Pancreas (tissue), 10 donors: ENCODE results near the gene DPYSL3. TPM values are rescaled to one million over a fixed set of nuclear protein-coding genes. Genes with fewer than 3 reads are reported as not detected.

ENCODE experiments used
- ATAC-seq, 4 donors: fragments of 200-7000 bp; cut with Tn5 transposase; one replicate each; pipeline versions ENCODE4 v1.8.0 to v1.9.1; 2020; ENCODE audit warnings: mild to moderate bottlenecking in 4 of 4, moderate library complexity in 4 of 4
- DNase-seq, 6 donors: peaks; one replicate each; pipeline ENCODE4 v3.0.0-alpha.2; 2020
- FAIRE-seq: peaks from 2 replicates; lab custom pipeline; 2012; peaks lifted over from hg19 to GRCh38; lab: Jason Lieb, UNC
- H3K27ac ChIP-seq, 4 donors: fragments of 200-600 bp; sonication (generic); 1 replicate in 3 of 4; 2 replicates in 1 of 4; pipeline versions ENCODE4 v1.5.0 to v1.8.0; 2020
- H3K27me3 ChIP-seq, 4 donors: fragments of 200-600 bp; one replicate each; pipeline ENCODE4 v1.8.0; 2021
- H3K36me3 ChIP-seq, 3 donors: fragments of 200-600 bp; sonication (generic) in 1 of 3; one replicate each; pipeline versions ENCODE4 v1.5.0 to v1.8.0; 2020 to 2021
- H3K4me1 ChIP-seq, 3 donors: fragments of 200-600 bp; one replicate each; pipeline ENCODE4 v1.8.0; 2021
- H3K4me3 ChIP-seq, 4 donors: fragments of 200-600 bp; sonication (generic) in 2 of 4; one replicate each; pipeline versions ENCODE4 v1.5.0 to v1.8.0; 2020 to 2021
- H3K9me3 ChIP-seq, 4 donors: fragments of 200-600 bp; one replicate each; pipeline ENCODE4 v1.8.0; 2021
- WGBS, 2 donors: extraction: QIAGEN DNeasy Blood & Tissue Kit; methylation state at CpG; one replicate each; pipeline ENCODE4 v1.1.7; 2013; 5-methylcytosine and 5-hydroxymethylcytosine counted together
- intact Hi-C, 3 donors: fragments of 100-400 bp; cut with DNase I; formaldehyde crosslinking; loops; one replicate each; pipeline versions ENCODE4 v1.11.1 to v1.14.2; 2022
- polyA plus RNA-seq, 2 donors: library from polyadenylated mRNA; stranded (reverse); fragments of 200-250 nt; gene quantifications; one replicate each; pipeline ENCODE4 v1.2.3, GENCODE V29; 2013
- total RNA-seq, 6 donors: library from RNA; stranded (reverse); fragmentation: NEBNext Ultra II Directional in 4 of 6; extraction: Animal tissue kit (Norgen Biotek cat#: 25700) in 4 of 6; gene quantifications; one replicate each; pipeline versions ENCODE4 v1.2.1 to v1.2.4, GENCODE V29; 2021 to 2023
- TF ChIP-seq, protein P1 (sequence below), 4 donors: fragments of 200-600 bp; sonication (generic) in 3 of 4; IDR thresholded peaks; one replicate each; pipeline versions ENCODE4 v1.5.0 to v1.8.0; 2021; ENCODE audit warnings: antibody characterized with exemption in 4 of 4
- donor health status: healthy with polysubstance abuse.
- donor health status: DM: no; HTN: no; CAD: no; lungs with moderate emphysema.
- donor health status: DM: no; HTN: no; CAD: no.
- donor health status: control.
- donor health status: control.
- donor health status: Bipolar disorder and iron deficiency.
- donor health status: DM: yes; HTN: yes; CAD: no.
- donor health status: DM: no; HTN: no; CAD: no.
- donor health status: DM: no; HTN: no; CAD: no.
- donor health status: DM: yes; HTN: yes; CAD: no.

DPYSL3 gene
- total and polyA plus RNA-seq, 8 donors, result 1.7 to 18.4 (median 5.0) TPM

DNA sequence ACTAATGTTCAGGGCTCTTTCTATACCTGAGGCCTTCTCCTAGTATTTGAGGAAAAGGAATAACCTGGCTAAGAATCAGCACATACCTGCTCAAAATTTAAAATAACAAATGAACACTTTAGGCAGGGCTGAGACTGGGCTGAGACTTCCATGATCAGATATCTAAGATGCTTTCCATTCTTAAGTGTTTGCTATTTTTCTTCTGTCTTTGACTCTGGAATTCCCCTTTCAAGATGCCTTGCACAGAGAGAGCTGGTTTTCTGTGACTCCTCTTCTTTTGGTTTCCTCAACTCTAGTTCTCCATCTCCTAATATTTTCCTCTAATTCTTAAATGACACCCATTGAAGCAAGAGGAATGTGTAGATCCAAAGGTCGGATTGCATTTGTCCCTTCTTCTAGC lies 61.1 kb downstream of the DPYSL3 start:
- DNase-seq (no peak), ATAC-seq (no peak), FAIRE-seq (no peak)
- Histone ChIP-seq H3K27me3 (peaks cover 0 to 6% (median 0%) of the 10 kb centered on the region in 4 donors), H3K36me3 (no peaks in the 10 kb centered on the region), H3K27ac (no peak overlapping the region), H3K9me3 (no peaks in the 10 kb centered on the region), H3K4me1 (peaks cover 0 to 4% (median 0%) of the 10 kb centered on the region in 3 donors), H3K4me3 (no peak overlapping the region)
- WGBS, 2 donors, result 81 to 83% methylated on average over 1 of the region's 1 CpG
- intact Hi-C loops, result no loop called here
- TF ChIP-seq, protein P1, sequence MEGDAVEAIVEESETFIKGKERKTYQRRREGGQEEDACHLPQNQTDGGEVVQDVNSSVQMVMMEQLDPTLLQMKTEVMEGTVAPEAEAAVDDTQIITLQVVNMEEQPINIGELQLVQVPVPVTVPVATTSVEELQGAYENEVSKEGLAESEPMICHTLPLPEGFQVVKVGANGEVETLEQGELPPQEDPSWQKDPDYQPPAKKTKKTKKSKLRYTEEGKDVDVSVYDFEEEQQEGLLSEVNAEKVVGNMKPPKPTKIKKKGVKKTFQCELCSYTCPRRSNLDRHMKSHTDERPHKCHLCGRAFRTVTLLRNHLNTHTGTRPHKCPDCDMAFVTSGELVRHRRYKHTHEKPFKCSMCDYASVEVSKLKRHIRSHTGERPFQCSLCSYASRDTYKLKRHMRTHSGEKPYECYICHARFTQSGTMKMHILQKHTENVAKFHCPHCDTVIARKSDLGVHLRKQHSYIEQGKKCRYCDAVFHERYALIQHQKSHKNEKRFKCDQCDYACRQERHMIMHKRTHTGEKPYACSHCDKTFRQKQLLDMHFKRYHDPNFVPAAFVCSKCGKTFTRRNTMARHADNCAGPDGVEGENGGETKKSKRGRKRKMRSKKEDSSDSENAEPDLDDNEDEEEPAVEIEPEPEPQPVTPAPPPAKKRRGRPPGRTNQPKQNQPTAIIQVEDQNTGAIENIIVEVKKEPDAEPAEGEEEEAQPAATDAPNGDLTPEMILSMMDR (IDR thresholded peaks at IDR 0.05), result no peak

DNA sequence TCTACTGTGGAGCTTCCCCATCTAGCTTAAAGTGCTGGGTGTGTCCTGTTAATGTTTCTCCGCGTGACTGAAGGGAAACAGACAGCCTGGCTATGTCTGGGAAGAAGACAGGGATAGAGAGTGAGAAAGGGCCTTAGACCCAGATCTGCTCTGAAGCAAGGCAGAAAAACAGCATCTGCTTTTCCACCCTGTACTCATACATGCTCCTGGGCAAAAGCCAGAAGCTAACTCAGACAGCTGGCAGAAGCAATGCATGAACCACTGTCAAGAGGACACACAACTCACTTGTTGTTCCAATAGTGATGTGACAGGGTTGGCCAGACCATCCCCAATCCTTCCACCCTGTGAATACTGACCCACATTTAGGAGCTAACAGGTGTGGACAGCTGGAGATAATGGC lies 63.3 kb downstream of the DPYSL3 start:
- Histone ChIP-seq H3K9me3 (no peaks in the 10 kb centered on the region), H3K4me1 (no peaks in the 10 kb centered on the region), H3K4me3 (no peak overlapping the region), H3K36me3 (no peaks in the 10 kb centered on the region), H3K27ac (no peak overlapping the region), H3K27me3 (no peaks in the 10 kb centered on the region)
- WGBS, 2 donors, result 82 to 93% methylated on average over 2 of the region's 2 CpGs
- no peak for FAIRE-seq
- ATAC-seq, result peak in 1 of 4 donors; percentile 14
- TF ChIP-seq, protein P1 (IDR thresholded peaks at IDR 0.05), result no peak
- no peak for DNase-seq
- intact Hi-C loops, result no loop called here

DNA sequence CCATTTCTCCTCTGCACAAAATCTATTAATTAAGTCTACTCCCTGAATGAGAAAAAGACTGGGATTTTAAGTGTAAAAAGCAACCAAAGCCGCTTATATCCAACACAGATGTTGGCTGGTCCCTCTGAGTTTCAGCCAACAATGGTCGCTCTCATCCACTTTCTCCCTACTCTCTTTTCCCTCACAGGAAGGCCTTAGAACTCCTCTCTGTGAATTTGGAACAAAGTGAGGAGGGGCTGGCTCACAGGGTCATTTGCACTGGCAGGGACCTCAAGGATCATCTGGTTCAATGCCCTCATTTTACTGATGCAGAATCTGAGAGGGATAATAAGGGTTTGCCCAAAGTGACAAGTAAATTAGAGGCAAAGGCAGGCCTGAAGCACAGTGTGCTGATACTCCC lies 64.0 kb downstream of the DPYSL3 start:
- TF ChIP-seq, protein P1 (IDR thresholded peaks at IDR 0.05), result no peak
- WGBS, 2 donors, result 86 to 89% methylated on average over 2 of the region's 2 CpGs
- H3K4me1 ChIP-seq, result no peaks in the 10 kb centered on the region
- ATAC-seq (no peak), FAIRE-seq (no peak), DNase-seq (no peak)
- no peaks in the 10 kb centered on the region for H3K9me3 ChIP-seq
- no peak overlapping the region for H3K27ac ChIP-seq
- H3K4me3 ChIP-seq, result no peak overlapping the region
- intact Hi-C loops, result no loop called here
- H3K36me3 ChIP-seq, result no peaks in the 10 kb centered on the region
- no peaks in the 10 kb centered on the region for H3K27me3 ChIP-seq

DNA sequence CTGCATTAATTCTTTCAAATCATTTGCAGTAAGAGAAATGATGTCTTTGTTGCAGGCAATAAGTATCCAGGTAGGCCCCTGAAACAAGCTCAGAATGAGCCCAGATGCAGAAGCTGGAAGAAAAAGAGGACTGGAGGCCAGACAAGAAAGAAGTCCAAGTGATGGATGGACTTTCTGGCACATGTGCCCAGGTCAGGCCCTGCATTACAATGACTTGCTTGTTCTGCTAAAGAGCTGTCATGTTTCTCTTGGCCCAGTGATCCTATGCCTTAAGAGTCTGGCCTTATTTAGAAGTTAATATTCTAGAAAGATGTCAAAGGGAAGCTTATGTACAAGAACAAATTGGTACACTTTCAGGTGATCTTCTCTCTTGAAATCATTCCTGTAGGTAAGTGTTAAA lies 64.8 kb downstream of the DPYSL3 start:
- no peak for ATAC-seq

DNA sequence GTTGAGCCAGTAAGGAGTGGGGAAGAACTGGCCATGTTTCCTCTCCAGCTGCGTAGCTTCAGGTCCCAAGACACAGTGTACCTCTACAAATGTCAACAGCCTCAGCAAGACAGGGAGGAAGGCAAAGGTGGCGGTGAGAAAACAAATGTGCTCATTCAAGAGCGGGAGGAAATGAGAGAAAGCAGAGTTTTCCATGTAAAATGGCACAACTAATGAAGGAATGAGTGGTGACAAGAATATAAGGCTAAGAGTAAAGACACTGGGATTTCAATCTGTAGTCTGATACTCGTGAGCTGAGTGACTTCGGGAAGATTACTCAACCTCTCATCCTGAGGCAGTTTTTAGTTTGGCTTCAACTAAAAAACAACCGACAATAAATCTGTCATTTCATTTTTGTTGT lies 67.6 kb downstream of the DPYSL3 start:
- DNase-seq, result no peak
- intact Hi-C loops, result no loop called here
- H3K27me3 ChIP-seq, result no peaks in the 10 kb centered on the region
- TF ChIP-seq, protein P1 (IDR thresholded peaks at IDR 0.05), result no peak
- H3K36me3 ChIP-seq, result no peaks in the 10 kb centered on the region
- no peaks in the 10 kb centered on the region for H3K4me1 ChIP-seq
- no peaks in the 10 kb centered on the region for H3K9me3 ChIP-seq
- no peak overlapping the region for H3K4me3 ChIP-seq
- ATAC-seq, result no peak
- FAIRE-seq, result no peak
- no peak overlapping the region for H3K27ac ChIP-seq
- 88 to 90% methylated on average over 6 of the region's 6 CpGs for WGBS, 2 donors

More for the DNA sequence above, 64.8 kb downstream of the DPYSL3 start:
- Histone ChIP-seq H3K36me3 (no peaks in the 10 kb centered on the region), H3K27ac (no peak overlapping the region), H3K4me1 (no peaks in the 10 kb centered on the region), H3K27me3 (no peaks in the 10 kb centered on the region), H3K4me3 (no peak overlapping the region), H3K9me3 (no peaks in the 10 kb centered on the region)
- FAIRE-seq (no peak), DNase-seq (no peak)
- TF ChIP-seq, protein P1 (IDR thresholded peaks at IDR 0.05), result no peak
- intact Hi-C loops, result no loop called here
